ENCODE data around the gene TUBGCP2.
"Not testable (repeated sequence)": the region's sequence is repeated elsewhere in the genome, so short reads cannot be mapped to it uniquely, and the experiment has no call there.

Gene TUBGCP2

DNA sequence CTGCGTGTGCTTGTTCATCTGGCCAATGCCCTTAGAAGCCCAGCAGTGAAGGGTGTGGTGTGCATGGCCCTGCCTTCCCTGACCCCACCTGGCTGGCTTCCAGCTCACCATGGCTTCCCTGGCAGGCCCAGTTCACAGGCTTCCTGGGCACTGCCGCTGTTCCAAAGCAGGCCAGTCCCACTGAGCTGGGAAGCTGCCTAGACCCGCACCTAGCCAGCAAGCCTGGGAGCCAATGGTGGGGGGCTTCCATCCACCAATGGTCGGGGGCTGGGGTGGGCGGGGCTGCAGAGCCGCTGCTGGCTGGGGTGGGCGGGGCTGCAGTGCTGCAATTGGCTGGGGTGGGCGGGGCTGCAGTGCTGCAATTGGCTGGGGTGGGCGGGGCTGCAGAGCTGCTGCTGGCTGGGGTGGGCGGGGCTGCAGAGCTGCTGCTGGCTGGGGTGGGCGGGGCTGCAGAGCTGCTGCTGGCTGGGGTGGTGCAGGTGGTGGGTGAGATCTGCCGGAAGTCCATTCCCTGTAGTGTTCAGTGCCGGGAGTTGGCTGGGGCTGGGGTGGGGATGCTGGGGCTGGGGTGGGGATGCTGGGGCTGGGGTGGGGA is 15.6 kb upstream of the TUBGCP2 start:
- DNase-seq = peak; percentile 49

DNA sequence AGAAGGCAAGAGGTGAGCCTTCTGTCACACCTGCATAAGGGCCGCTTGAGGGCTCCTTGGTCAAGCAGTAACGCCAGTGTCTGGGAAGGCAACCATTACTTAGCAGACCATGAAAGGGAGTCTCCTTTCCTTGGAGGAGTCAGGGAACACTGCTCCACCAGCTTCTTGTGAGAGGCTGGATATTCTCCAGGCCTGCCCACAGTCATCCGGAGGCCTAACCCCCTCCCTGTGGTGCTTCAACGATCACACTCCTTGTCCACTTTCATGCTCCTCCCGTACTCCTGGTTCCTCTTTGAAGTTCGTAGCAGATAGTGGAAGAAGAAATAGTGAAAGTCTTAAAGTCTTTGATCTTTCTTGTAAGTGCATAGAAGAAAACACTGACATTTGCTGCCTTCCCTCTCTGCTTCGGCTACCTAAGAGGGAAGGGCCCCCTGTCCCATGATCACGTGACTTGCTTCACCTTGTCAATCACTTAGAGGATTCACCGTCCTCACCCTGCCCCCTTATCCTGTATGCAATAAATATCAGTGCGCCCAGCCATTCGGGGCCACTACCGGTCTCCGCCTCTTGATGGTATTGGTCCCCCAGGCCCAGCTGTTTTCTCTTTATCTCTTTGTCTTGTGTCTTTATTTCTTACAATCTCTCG is 13.5 kb upstream of the TUBGCP2 start:
- not testable (repeated sequence) for DNase-seq

DNA sequence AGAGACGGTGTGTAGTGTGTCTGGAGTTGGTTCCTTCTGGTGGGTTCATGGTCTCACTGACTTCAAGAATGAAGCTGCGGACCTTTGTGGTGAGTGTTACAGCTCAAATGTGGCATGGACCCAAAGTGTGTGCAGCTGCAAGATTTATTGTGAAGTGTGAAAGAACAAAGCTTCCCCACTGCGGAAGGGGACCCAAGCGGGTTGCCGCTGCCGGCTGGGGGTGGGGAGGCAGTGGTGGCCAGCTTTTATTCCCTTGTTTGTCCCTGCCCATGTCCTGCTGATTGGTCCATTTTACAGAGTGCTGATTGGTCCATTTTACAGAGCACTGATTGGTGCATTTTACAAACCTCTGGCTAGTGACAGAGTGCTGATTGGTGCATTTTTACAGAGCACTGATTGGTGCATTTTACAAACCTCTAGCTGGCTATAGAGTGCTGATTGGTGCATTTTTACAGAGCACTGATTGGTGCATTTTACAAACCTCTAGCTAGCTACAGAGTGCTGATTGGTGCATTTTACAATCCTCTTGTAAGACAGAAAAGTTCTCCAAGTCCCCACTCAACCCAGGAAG is 12.3 kb upstream of the TUBGCP2 start:
- DNase-seq = not testable (repeated sequence)

DNA sequence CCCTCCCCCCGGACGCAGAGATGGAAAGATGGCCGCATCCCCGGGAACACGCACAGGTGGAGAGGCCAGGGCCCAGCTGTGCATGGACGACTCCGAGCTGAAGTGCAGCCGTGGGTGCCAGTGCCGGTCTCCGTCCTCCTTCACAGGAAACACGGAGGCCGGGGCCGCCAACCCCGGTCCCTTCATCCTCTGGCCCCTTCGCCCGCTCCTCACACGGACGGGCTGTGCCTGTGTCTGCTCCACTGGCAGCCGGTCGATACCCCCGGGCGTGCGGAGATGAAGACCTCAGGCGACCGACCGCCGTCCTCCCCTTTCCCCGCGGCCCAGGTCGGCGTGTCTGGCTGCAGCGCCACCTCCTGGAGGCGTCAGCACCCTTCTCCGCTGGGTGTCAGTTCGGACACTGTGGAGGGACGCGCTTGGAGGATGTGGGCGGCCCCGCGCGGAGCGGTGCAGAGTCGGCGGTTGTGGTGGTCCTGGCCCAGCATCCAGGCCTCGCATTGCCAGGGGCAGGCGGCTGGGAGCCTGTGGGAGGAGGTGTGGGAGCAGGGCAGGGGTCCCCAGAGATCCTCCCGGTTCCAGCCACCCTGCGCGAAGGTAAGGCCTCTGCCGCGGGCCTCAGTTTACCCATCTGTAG is 9.9 kb upstream of the TUBGCP2 start:
- DNase-seq = peak; percentile 65

DNA sequence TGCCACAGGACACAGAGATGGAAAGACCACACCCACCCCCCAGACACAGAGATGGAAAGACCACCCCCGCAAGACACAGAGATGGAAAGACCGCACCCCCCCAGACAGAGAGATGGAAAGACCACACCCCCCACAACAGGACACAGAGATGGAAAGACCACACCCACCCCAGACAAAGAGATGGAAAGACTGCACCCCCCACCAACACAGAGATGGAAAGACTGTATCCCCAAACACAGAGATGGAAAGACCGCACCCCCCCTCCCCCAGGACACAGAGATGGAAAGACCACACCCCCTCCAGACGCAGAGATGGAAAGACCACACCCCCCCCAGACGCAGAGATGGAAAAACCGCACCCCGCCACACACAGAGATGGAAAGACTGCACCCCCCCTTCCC is 8.1 kb upstream of the TUBGCP2 start:
- no peak for DNase-seq

DNA sequence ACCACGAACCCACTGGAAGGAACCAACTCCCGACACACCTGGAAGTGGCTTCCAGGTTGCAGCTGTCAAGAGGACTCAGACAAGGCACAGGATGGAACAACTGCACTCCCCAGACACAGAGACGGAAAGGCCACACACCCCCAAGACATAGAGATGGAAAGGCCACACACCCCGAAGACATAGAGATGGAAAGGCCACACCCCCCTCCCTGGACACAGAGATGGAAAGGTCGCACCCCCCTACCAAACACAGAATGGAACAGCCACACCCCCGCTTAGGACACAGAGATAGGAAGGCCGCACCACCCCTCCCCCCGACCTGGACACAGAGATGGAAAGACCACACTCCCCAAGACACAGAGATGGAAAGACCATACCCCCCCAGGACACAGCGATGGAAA is 7.6 kb upstream of the TUBGCP2 start:
- no peak for DNase-seq

DNA sequence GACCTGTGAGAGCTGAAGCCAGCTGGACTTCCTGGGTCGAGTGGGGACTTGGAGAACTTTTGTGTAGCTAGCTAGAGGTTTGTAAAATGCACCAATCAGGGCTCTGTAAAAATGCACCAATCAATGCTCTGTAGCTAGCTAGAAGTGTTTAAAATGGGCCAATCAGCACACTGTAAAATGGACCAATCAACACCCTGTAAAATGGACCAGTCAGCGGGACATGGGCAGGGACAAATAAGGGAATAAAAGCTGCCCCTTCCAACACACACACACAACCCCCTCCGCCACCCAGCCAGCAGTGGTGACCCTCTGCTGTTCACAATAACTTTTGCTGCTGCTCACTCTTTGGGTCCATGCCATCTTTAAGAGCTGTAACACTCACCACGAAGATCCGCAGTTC is 7.2 kb upstream of the TUBGCP2 start:
- no peak for DNase-seq

DNA sequence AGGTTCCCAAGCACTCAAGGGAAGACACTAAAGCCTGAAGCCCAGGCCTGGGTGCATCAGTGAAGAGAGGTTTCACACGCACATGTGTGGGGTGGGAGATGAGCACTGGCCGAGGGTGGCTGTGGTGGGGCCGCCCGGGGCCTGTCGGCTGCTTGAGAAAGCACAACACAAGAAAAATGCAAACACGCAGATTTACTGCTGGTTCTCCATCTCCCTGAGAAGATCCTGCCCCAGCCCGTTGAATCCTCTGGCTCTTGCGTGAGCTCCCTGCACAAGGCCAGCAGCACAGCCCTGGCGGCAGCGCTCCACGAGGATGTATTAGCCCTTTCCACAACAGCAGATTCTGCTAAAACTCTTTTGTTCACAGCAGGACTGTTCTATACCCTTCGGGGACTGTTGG is 6.2 kb upstream of the TUBGCP2 start:
- no peak for DNase-seq

DNA sequence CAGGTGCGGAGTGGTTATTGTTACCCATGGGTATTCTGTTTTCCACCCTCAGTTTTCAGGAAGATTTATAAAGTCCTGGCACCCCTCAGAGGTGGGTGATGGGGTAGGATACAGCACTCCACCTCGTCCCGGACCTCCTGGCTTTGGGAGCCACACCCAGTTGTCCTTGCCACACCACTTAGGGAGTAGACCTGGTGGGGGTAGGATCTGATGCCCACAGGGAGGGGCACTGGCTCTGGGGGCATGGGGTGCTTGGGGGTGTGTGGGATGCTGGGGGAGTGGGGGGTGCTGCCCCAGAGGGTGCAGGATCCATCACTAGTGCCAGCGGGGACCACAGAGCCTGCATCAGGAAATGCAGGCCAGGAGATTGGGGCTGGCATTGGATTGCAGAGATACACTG is 4.5 kb upstream of the TUBGCP2 start:
- DNase-seq = no peak

DNA sequence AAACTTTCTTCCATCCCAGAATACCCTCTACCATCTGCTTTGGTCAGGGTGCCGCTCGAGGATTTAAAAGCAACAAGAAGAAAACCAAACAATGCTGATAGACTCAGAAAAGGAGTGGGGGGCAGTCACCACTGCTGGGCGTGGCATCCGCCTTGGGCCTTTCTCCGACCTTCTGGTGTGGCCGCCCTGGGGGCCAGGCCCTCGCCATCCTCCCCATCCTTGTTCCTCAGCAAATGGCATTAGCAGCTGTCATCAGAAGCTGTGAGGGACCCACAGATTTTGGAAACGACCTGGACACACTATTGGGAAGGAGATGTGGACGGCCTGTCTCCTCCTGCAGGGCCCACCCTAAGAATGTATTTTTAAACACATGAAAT is 4.1 kb upstream of the TUBGCP2 start:
- DNase-seq = no peak

DNA sequence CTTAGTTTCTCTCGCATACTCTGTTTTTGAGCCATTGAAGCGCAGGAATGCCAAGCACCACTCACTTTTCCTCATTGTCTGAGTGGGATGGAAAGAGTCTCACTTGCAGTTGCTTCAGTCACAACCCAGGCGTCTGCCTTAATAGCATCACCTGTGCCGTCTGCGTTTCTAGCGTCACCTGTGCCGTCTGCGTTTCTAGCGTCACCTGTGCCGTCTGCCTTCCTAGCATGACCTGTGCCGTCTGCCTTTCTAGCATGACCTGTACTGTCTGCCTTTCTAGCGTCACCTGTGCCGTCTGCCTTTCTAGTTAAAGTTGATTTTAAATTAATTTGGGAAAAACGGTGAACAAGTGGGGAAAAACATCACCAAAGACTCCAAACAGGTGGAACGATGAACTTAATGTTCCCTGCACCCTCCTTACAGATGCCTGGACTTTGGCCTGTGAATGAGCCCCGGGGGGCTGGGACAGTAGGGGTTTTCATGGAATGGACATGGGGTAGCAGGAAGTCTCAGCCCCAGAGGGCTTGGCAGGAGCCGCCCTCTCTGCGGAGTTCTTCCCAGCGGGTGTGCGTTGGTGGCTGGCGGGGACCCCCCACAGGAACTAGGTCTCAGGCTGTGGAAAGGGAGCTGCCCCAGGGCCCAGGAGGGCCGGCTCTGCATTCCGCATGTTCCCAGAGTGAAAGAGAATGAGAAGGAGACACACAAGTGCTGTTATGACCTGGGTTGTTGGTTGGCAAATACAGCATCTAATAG is 3.5 kb upstream of the TUBGCP2 start:
- no peak for DNase-seq

DNA sequence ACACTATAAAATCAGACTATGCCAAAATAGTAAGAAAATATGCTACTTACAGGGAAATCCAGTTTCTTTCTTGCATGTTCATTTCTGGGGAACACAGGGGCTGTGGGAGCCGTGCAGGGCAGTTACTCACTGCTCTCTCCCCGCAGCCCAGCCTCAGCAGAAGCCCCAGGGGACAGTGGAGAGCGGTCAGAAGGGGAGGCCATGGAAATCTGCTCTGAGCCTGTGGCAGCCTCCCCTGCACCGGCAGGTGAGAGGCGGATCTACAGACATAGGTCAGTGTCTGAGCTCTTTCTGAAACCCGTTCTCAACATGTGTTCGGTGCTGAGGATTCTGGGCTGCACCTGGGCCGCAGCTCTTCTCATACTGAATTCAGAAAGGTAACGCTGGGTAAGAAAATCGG is 2.9 kb upstream of the TUBGCP2 start:
- no peak for DNase-seq

DNA sequence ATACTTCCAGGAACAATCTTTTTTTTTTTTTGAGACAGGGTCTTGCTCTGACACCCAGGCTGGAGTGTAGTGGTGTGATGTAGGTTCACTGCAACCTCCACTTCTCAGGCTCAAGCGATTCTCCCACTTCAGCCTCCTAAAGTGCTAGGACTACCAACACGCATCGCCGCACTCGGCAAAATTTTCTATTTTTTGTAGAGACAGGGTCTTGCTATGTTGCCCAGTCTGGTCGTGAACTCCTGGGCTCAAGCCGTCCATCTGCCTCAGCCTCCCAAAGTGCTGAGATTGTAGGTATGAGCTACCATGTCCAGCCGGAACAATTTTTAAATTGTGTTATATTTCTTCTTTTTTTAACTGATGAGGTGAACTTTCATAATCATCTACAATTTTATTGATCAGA is 2.1 kb upstream of the TUBGCP2 start:
- DNase-seq = no peak

DNA sequence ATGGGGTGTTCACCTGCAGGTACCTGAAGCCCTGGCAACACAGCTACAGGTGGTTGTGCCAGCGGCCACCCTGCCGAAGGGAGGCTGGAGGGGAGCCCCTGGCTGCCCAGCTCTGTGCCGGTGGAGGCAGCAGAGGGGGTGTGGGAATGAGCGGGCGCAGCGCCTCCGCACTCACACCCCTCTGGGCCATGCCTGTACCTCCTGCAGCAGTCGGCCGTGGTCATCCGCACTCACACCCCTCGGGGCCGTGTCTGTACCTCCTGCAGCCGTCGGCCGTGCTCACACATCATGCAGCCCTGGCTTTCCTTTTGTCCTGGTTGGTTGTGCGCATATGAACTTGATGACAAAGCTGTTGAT is 1.7 kb upstream of the TUBGCP2 start:
- DNase-seq = no peak

DNA sequence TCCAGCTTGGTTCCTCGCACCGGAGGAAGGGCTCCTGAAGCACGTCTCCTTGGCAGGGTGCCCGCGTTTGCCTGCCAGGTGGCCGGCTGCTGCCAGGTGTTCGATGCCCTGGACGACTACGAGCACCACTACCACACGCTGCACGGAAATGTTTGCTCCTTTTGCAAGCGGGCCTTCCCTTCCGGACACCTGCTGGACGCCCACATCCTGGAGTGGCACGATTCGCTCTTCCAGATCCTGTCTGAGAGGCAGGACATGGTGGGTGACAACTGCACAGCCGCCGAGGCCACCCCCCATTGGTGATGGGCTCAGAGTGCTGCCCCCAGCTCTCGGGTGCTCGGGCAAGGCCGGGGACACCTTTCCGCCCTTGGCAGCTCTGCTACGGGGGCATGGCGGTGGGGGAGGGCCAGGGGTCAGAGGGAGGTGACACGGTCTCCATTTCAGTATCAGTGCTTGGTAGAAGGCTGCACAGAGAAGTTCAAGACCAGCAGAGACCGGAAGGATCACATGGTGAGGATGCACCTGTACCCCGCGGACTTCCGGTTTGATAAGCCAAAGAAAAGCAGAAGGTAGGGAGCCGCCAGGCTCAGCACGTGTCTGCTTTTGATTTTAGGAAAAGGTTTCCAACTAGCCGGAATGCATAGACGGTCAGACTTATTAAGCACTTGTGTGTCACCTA is 1.2 kb upstream of the TUBGCP2 start:
- no peak for DNase-seq

DNA sequence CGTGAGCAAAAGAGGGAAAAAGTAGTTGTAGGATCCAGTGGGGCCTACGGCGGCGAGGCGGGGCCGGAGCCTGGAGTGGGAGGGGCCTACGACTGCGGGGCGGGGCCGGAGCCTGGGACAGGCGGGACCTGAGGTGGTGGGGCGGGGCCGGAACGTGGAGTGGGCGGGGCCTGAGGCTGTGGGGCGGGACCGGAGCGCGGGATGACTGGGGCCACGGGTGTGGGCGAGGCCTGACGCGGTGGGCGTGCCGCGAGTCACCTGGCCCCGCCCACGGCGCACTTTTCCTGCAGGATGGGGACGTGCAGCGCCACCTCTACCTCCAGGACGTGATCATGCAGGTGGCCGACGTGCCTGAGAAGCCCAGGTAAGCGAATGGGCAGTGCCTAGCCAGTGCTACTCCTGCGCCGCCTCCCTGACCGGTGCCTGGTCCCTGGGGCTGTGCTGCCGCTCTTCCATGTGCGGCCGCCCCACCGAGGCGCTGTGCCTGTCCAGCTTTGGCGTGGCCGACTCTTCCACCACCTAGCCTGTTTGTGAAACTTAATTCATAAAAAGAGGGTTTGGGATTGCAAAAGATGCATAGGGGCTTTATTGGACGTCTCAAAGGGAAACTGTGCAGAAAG is 538 bp upstream of the TUBGCP2 start:
- peak; percentile 94 for DNase-seq

DNA sequence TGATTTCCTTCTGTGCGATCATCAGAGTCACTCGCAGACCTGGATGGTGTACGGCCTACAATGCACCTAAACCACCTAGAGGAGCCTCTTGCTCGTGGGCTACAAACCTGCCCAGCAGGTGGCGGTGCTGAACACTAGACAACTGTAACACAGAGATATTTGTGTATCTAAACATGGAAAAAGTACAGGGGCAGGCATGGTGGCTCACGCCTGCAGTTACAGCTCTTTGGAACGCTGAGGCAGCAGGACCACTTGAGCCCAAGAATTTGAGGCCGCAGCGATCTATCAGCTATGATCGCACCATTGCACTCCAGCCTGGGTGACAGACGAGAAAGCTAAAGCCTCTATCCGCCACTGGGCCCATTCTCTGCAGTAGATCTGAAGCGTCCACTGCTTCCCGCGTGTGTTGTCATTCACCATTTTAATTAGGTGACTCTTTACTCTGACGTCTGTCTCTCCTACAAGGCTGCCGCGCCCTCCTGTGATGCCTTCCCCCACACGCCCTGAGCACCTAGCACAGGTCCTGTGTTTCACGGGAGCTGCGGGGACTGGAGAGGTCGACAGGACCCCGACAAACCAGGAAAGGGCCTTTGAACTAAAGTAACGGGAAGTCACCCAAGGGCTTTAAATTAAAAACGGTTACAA is 774 bp downstream of the TUBGCP2 start:
- peak; percentile 89 for DNase-seq

DNA sequence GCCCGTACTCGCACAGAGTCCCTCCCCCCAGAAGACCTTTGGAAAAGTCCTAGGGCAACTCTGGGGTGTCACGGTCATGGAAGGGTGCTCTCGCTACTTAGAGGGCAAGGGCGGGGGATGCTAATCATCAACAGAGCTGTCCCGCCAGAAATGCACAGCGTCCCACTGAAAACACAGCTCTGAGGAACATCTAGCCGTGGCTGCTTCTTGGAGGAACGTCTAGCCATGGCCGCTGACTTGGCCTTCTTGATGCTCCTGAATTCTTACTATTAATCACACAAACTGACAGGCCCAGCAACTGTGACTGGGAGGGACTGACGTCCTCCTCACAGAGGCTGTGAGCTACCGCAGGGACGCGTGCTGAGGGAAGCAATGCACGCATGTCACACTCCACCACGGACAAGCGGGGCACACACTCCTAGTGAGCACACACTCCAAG is 1.7 kb downstream of the TUBGCP2 start:
- DNase-seq = no peak

DNA sequence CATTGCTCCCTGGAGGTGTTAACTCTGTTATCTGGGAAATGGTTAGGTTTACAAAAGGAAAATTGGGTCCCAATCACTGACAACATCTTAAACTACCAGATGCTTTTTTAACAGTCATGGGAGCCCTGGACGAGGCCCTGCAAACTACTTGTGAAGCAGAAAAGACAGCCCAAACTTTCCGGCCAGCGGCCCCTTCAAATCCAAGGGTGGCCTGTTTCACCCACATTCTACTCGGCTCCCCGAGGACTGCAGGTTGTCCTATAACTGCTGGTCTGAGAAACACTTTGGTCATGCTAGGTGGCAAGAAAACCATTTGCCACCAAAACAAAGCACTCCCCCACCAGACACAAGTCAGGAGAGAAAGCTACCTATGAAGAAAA is 2.6 kb downstream of the TUBGCP2 start:
- DNase-seq = no peak

DNA sequence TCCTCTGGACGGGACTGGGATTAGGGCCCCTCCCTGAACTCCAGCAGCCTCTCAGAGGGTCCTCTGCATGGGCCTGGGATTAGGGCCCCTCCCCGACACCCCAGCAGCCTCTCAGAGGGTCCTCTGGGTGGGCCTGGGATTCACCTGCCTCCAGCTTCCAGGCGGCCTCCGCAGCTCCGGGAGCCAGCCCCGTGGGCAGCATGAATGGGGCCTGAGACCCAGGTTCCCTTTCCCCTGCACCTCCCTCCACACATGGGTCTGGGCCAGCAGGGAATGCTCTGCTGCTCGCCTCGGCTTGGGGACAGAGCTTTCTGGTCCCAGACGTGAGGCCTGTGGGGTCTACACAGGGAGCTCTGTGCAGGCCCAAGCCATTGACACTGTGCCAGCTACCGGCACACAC is 5.5 kb downstream of the TUBGCP2 start:
- no peak for DNase-seq

DNA sequence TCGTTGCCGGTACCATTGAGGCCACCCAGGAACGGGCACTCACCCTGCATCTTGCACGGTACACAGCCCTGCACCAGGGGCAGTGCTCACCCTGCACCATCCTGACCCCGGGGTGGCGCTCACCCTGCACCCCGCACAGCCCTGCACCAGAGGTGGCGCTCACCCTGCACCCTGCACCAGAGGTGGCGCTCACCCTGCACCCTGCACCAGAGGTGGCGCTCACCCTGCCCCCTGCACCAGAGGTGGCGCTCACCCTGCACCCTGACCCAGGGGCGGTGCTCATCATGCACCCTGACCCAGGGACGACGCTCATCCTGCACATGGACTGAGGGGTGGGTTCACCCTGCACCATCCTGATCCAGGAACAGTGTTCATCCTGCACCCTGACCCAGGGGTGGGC is 6.4 kb downstream of the TUBGCP2 start:
- DNase-seq = no peak

DNA sequence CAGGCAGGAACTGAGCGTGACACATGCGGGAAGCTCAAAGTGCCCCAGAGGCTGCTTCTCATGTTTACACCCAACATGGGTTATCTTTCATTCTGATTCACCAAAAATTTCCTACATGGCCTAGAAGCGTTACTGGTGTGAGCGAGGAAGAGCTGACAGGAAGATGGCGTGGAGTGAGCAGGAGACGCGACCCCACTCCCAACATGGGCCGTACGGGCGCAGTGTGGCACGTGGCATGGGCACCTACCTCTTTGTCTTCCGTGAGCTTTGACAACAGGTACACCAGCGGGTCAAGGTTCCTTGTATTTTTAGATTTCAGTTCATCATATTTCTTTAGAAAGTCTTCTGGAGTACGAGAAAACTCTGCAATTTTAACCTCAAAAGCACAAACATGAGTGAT is 8.9 kb downstream of the TUBGCP2 start:
- no peak for DNase-seq

All from activated CD8-positive, alpha-beta memory T cell treated with anti-CD3 and anti-CD28 coated beads, Interleukin-2, amount 50 U/mL, for 4 hours (primary cell).